ENCODE measurements around the gene LRRC19. TPM values are rescaled to one million over a fixed set of nuclear protein-coding genes. Genes with fewer than 3 reads are reported as not detected.
A peak's percentile ranks its signal among the peaks of the same experiment; 100 is the strongest.

The LRRC19 gene, protein sequence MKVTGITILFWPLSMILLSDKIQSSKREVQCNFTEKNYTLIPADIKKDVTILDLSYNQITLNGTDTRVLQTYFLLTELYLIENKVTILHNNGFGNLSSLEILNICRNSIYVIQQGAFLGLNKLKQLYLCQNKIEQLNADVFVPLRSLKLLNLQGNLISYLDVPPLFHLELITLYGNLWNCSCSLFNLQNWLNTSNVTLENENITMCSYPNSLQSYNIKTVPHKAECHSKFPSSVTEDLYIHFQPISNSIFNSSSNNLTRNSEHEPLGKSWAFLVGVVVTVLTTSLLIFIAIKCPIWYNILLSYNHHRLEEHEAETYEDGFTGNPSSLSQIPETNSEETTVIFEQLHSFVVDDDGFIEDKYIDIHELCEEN
- polyA plus RNA-seq: 100 to 1,000 TPM in 1 of 4 donors, 10 to 100 TPM in 2, 1 to 10 TPM in 1; 8.3 to 121 (median 13.2) TPM
- long read RNA-seq, donor 1, transcript LRRC19-201 (5 exons, 3,609 nt): major isoform, 60 of 87 reads
- long read RNA-seq, donor 1, partial matches to known transcripts: 21 of 87 reads
- long read RNA-seq, donor 1, other reads (novel, unspliced or antisense): 6 of 87 reads
- long read RNA-seq, donor 2, transcript LRRC19-201 (5 exons, 3,609 nt): major isoform, 15 of 15 reads
- long read RNA-seq, donor 2, partial matches to known transcripts: 0 of 15 reads
- long read RNA-seq, donor 2, other reads (novel, unspliced or antisense): 0 of 15 reads
- long read RNA-seq, donor 3, transcript LRRC19-201 (5 exons, 3,609 nt): major isoform, 7 of 7 reads
- long read RNA-seq, donor 3, partial matches to known transcripts: 0 of 7 reads
- long read RNA-seq, donor 3, other reads (novel, unspliced or antisense): 0 of 7 reads
- long read RNA-seq, donor 4, partial matches to known transcripts: 0 of 1 reads
- long read RNA-seq, donor 4, other reads (novel, unspliced or antisense): 0 of 1 reads
- long read RNA-seq, donor 5, partial matches to known transcripts: 0 of 3 reads
- long read RNA-seq, donor 5, other reads (novel, unspliced or antisense): 0 of 3 reads
- long read RNA-seq, donor 6, transcript LRRC19-201 (5 exons, 3,609 nt): major isoform, 19 of 26 reads
- long read RNA-seq, donor 6, partial matches to known transcripts: 7 of 26 reads
- long read RNA-seq, donor 6, other reads (novel, unspliced or antisense): 0 of 26 reads
- long read RNA-seq, donor 7, partial matches to known transcripts: 58 of 66 reads
- long read RNA-seq, donor 7, other reads (novel, unspliced or antisense): 8 of 66 reads
- long read RNA-seq, donor 8: 0 reads
- long read RNA-seq, donor 9, partial matches to known transcripts: 0 of 3 reads
- long read RNA-seq, donor 9, other reads (novel, unspliced or antisense): 0 of 3 reads
- long read RNA-seq, donor 10, transcript LRRC19-201 (5 exons, 3,609 nt): major isoform, 24 of 24 reads
- long read RNA-seq, donor 10, partial matches to known transcripts: 0 of 24 reads
- long read RNA-seq, donor 10, other reads (novel, unspliced or antisense): 0 of 24 reads

DNA sequence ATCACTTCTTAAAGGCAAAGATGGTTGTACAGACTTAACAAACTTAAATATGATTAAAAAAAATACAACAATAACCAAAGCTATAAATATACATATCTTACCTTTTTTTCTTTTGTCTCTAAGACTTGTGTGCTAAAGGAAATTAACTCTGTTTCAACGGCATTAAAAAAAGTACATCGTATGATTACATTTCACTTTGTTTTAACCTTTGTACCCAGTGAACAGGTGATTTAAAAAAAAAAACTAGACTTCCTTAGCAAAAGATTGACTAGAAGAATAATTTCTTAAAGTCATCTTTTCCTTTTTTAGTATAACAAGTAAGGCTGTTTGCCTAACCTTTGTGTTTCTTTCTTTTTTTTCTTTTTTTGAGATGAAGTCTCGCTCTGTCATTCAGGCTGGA, at the start of gene LRRC19:
TSS of gene LRRC19 (minus strand) at position 182 of the 400 bp plus-strand sequence. CDS start 5,978 bp downstream, outside the sequence.
- peak; percentile 75 to 78 for DNase-seq
- H3K27ac ChIP-seq (ENCODE audit: low read depth in 1 of 3, low read length in 2 of 3): peak within 1 kb of the TSS in 2 of 3 donors; percentile 32 to 93
- WGBS, 3 donors: 17 to 73% (median 42%) methylated on average over 3 of the region's 3 CpGs

DNA sequence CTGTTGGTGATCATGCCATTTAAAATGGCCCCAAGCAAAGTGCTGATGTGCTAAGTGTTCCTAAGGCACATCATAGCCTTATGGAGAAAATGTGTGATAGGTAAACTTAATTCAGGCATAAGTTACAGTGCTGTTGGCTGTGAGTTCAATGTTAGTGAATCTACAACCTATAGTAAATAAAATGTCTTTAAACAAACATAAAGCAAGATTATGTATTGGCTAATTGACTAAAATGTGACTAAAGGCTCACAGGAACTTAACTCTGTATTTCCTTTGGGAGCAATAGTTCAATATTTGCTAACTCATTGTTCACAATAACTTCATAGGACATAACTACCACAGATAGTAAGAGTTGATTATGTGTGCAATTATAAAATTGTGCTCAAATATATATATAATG, 49.4 kb upstream of the LRRC19 start:
- H3K27ac ChIP-seq (ENCODE audit: low read depth in 1 of 3, low read length in 2 of 3): no peak overlapping the region
- DNase-seq (no peak), FAIRE-seq (peak; percentile 26)
- H3K4me1 ChIP-seq (ENCODE audit: control insufficient read depth in 3 of 3, insufficient read depth in 2 of 3, low read depth in 1 of 3, low read length in 2 of 3): no peaks in the 10 kb centered on the region
- H3K9me3 ChIP-seq (ENCODE audit: control insufficient read depth in 2 of 2, insufficient read depth in 1 of 2, low read depth in 1 of 2, low read length in 1 of 2): no peaks in the 10 kb centered on the region
- H3K4me3 ChIP-seq (ENCODE audit: low read depth in 1 of 3, low read length in 3 of 3): no peak overlapping the region
- H3K27me3 ChIP-seq (ENCODE audit: control insufficient read depth in 3 of 3, insufficient read depth in 3 of 3, low read length in 3 of 3): no peaks in the 10 kb centered on the region
- H3K36me3 ChIP-seq (ENCODE audit: control insufficient read depth in 3 of 3, insufficient read depth in 2 of 3, low read depth in 1 of 3, low read length in 3 of 3): peaks cover 0 to 12% (median 0%) of the 10 kb centered on the region in 3 donors

More for the DNA sequence above, at the start of gene LRRC19:
- Histone ChIP-seq H3K36me3 (ENCODE audit: control insufficient read depth in 3 of 3, insufficient read depth in 2 of 3, low read depth in 1 of 3, low read length in 3 of 3) (peaks cover 0 to 7% (median 0%) of the 10 kb centered on the region in 3 donors), H3K4me1 (ENCODE audit: control insufficient read depth in 3 of 3, insufficient read depth in 2 of 3, low read depth in 1 of 3, low read length in 2 of 3) (peaks cover 0 to 19% (median 0%) of the 10 kb centered on the region in 3 donors), H3K27me3 (ENCODE audit: control insufficient read depth in 3 of 3, insufficient read depth in 3 of 3, low read length in 3 of 3) (no peaks in the 10 kb centered on the region), H3K9me3 (ENCODE audit: control insufficient read depth in 2 of 2, insufficient read depth in 1 of 2, low read depth in 1 of 2, low read length in 1 of 2) (peaks cover 0 to 5% of the 10 kb centered on the region in 2 donors), H3K4me3 (ENCODE audit: low read depth in 1 of 3, low read length in 3 of 3) (peak within 1 kb of the TSS in 2 of 3 donors; percentile 54 to 60)
- FAIRE-seq: peak; percentile 72

DNA sequence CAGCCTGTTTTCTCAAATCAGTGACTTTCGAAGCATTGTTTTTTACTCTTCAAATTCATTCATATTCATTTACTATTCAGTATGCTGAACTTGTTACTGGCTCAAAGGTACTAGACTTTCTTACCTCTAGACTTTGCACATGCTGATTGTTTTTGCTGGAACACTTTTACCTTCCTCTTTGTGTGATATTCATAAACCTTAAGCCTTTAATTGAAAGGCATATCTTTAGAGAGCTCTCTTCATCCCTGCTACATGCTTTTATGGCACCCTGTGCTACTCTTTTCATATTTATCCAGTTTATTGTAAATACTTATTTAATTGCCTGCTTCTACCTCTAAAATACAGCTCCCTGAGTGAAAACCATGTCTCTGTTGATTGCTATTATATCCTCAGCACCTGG, 48.7 kb upstream of the LRRC19 start:
- 96 to 100% (median 100%) methylated on average over 1 of the region's 1 CpG for WGBS, 3 donors
- FAIRE-seq: no peak

DNA sequence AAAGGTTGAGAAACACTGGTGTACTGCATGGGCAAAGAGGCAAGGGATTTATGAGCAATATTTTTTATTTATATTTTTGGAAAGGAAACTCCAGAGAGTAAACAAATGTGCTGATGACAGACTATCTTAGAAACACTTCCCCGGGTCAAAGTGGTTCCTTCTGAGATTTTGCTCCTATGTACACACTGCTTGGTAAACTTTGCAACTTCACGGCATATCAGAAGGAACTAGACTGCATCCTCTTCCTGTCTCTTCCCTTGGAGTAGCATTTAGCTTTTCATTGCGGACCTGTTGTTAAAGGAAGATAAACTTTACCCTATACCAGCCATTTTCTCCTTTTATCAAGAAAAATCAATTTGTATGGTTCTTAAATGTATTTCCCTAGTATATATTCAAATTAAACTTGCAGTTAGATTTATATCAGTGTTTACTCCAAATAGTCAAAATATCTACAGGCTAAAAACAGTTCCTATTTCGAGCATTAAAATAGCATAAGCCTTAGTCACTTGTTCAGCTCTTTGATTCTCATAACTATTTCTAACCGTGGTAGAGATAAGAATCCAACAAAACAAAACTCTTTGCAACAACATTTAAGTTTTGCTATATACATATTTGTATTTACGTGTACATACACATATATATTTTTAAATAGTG, 48.0 kb upstream of the LRRC19 start:
- Histone ChIP-seq H3K9me3 (ENCODE audit: control insufficient read depth in 2 of 2, insufficient read depth in 1 of 2, low read depth in 1 of 2, low read length in 1 of 2) (no peaks in the 10 kb centered on the region), H3K4me1 (ENCODE audit: control insufficient read depth in 3 of 3, insufficient read depth in 2 of 3, low read depth in 1 of 3, low read length in 2 of 3) (no peaks in the 10 kb centered on the region), H3K27ac (ENCODE audit: low read depth in 1 of 3, low read length in 2 of 3) (no peak overlapping the region), H3K36me3 (ENCODE audit: control insufficient read depth in 3 of 3, insufficient read depth in 2 of 3, low read depth in 1 of 3, low read length in 3 of 3) (peaks cover 0 to 15% (median 0%) of the 10 kb centered on the region in 3 donors), H3K27me3 (ENCODE audit: control insufficient read depth in 3 of 3, insufficient read depth in 3 of 3, low read length in 3 of 3) (no peaks in the 10 kb centered on the region), H3K4me3 (ENCODE audit: low read depth in 1 of 3, low read length in 3 of 3) (no peak overlapping the region)
- no peak for FAIRE-seq
- WGBS, 3 donors: 44 to 61% (median 55%) methylated on average over 6 of the region's 6 CpGs
- no peak for DNase-seq

More for the DNA sequence above, 48.7 kb upstream of the LRRC19 start:
- Histone ChIP-seq H3K4me3 (ENCODE audit: low read depth in 1 of 3, low read length in 3 of 3) (no peak overlapping the region), H3K4me1 (ENCODE audit: control insufficient read depth in 3 of 3, insufficient read depth in 2 of 3, low read depth in 1 of 3, low read length in 2 of 3) (no peaks in the 10 kb centered on the region), H3K36me3 (ENCODE audit: control insufficient read depth in 3 of 3, insufficient read depth in 2 of 3, low read depth in 1 of 3, low read length in 3 of 3) (peaks cover 0 to 12% (median 0%) of the 10 kb centered on the region in 3 donors), H3K9me3 (ENCODE audit: control insufficient read depth in 2 of 2, insufficient read depth in 1 of 2, low read depth in 1 of 2, low read length in 1 of 2) (no peaks in the 10 kb centered on the region), H3K27ac (ENCODE audit: low read depth in 1 of 3, low read length in 2 of 3) (no peak overlapping the region), H3K27me3 (ENCODE audit: control insufficient read depth in 3 of 3, insufficient read depth in 3 of 3, low read length in 3 of 3) (no peaks in the 10 kb centered on the region)
- DNase-seq: no peak

DNA sequence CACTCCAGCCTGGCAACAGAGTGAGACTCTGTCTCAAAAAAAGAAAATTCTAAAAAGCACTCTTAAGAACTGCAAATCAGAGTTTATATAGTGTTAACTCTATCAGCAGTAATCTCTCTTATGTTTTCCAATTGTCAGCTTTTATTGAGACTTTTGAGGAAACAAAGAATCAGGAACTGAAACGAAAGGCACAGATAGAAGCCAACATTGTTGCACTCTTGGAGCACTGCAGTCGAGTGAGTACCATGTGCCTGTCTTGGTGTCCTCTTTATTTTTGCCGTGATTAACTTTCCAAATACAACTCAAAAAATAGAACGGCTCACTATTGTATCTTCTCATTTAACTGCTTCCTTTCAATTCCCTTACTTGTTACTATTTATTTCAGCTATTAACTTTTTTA, 41.7 kb upstream of the LRRC19 start:
- DNase-seq (no peak), FAIRE-seq (no peak)
- no peak overlapping the region for H3K27ac ChIP-seq (ENCODE audit: low read depth in 1 of 3, low read length in 2 of 3)
- peaks cover 0 to 13% (median 0%) of the 10 kb centered on the region in 3 donors for H3K36me3 ChIP-seq (ENCODE audit: control insufficient read depth in 3 of 3, insufficient read depth in 2 of 3, low read depth in 1 of 3, low read length in 3 of 3)
- no peaks in the 10 kb centered on the region for H3K9me3 ChIP-seq (ENCODE audit: control insufficient read depth in 2 of 2, insufficient read depth in 1 of 2, low read depth in 1 of 2, low read length in 1 of 2)
- WGBS, 3 donors: 79 to 93% (median 90%) methylated on average over 4 of the region's 4 CpGs
- H3K27me3 ChIP-seq (ENCODE audit: control insufficient read depth in 3 of 3, insufficient read depth in 3 of 3, low read length in 3 of 3): no peaks in the 10 kb centered on the region
- no peak overlapping the region for H3K4me3 ChIP-seq (ENCODE audit: low read depth in 1 of 3, low read length in 3 of 3)
- H3K4me1 ChIP-seq (ENCODE audit: control insufficient read depth in 3 of 3, insufficient read depth in 2 of 3, low read depth in 1 of 3, low read length in 2 of 3): no peaks in the 10 kb centered on the region

DNA sequence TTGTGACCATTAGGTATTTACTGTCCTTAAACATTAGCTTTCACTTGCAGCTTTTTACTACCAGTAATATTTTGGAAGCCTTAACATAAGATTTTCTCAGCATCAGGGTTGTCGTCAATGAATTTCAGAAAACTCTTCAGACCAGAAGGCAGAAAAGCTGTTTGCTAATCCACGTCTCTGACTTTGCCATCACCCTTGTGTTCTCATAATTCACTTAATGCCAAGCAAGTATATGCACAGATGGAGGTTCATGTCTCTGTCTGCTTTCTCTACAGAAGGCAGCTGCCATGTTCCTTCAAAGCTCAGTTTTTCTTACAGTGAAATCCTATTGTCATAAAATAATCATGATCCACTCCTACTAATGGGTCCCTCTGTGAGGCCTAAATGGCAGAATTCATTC, 37.7 kb upstream of the LRRC19 start:
- no peaks in the 10 kb centered on the region for H3K9me3 ChIP-seq (ENCODE audit: control insufficient read depth in 2 of 2, insufficient read depth in 1 of 2, low read depth in 1 of 2, low read length in 1 of 2)
- no peak for FAIRE-seq
- no peaks in the 10 kb centered on the region for H3K4me1 ChIP-seq (ENCODE audit: control insufficient read depth in 3 of 3, insufficient read depth in 2 of 3, low read depth in 1 of 3, low read length in 2 of 3)
- no peaks in the 10 kb centered on the region for H3K27me3 ChIP-seq (ENCODE audit: control insufficient read depth in 3 of 3, insufficient read depth in 3 of 3, low read length in 3 of 3)
- peaks cover 0 to 10% (median 0%) of the 10 kb centered on the region in 3 donors for H3K36me3 ChIP-seq (ENCODE audit: control insufficient read depth in 3 of 3, insufficient read depth in 2 of 3, low read depth in 1 of 3, low read length in 3 of 3)
- no peak for DNase-seq
- 95 to 98% (median 96%) methylated on average over 2 of the region's 2 CpGs for WGBS, 3 donors
- H3K4me3 ChIP-seq (ENCODE audit: low read depth in 1 of 3, low read length in 3 of 3): no peak overlapping the region
- H3K27ac ChIP-seq (ENCODE audit: low read depth in 1 of 3, low read length in 2 of 3): no peak overlapping the region

DNA sequence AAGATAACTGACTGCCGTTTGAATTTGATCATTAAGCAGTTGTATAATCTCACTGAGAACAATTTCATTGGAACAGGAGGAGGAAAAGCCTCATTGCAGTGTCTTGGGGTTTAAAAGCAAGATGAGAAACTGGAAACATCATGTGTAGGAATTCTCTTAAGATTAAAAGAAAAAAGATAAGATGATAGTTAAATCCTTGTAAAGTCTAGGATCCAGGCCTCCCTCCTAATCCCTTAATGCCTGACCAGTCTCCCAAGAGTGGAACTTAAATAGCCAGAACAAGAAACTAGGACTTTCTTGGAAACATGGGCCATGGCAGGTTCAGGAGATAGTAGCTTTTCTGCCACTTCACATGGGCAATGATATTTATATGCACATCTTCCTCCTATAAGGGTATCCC, 37.0 kb upstream of the LRRC19 start:
- Histone ChIP-seq H3K4me3 (ENCODE audit: low read depth in 1 of 3, low read length in 3 of 3) (no peak overlapping the region), H3K4me1 (ENCODE audit: control insufficient read depth in 3 of 3, insufficient read depth in 2 of 3, low read depth in 1 of 3, low read length in 2 of 3) (no peaks in the 10 kb centered on the region), H3K9me3 (ENCODE audit: control insufficient read depth in 2 of 2, insufficient read depth in 1 of 2, low read depth in 1 of 2, low read length in 1 of 2) (no peaks in the 10 kb centered on the region), H3K27me3 (ENCODE audit: control insufficient read depth in 3 of 3, insufficient read depth in 3 of 3, low read length in 3 of 3) (no peaks in the 10 kb centered on the region), H3K36me3 (ENCODE audit: control insufficient read depth in 3 of 3, insufficient read depth in 2 of 3, low read depth in 1 of 3, low read length in 3 of 3) (peaks cover 0 to 10% (median 0%) of the 10 kb centered on the region in 3 donors), H3K27ac (ENCODE audit: low read depth in 1 of 3, low read length in 2 of 3) (no peak overlapping the region)
- FAIRE-seq (no peak), DNase-seq (no peak)
- 68 to 77% (median 74%) methylated on average over 1 of the region's 1 CpG for WGBS, 3 donors

Data from small intestine (tissue), 16 donors.